Stomach (tissue), 9 donors: ENCODE measurements around the gene NHLH1. TPM values are rescaled to one million over a fixed set of nuclear protein-coding genes. Genes with fewer than 3 reads are reported as not detected.
A peak's percentile ranks its signal among the peaks of the same experiment; 100 is the strongest.

Experiments used
- DNase-seq, 2 donors: peaks; one replicate each; pipeline versions ENCODE4 v3.0.0 to v3.0.0-alpha.2; 2013 to 2019
- H3K27ac ChIP-seq, 5 donors: fragments of 200-600 bp in 4 of 5; sonication (generic) in 4 of 5; one replicate each; pipeline ENCODE4 v1.5.1; 2013 to 2019; ENCODE audit warnings: mild to moderate bottlenecking in 1 of 5, moderate library complexity in 1 of 5
- H3K27me3 ChIP-seq, 3 donors: fragments of 200-600 bp; sonication (generic); one replicate each; pipeline ENCODE4 v1.5.1; 2017 to 2019; ENCODE audit warnings: mixed run types in 1 of 3
- H3K36me3 ChIP-seq, 4 donors: fragments of 200-600 bp; sonication (generic); 1 replicate in 3 of 4; 2 replicates in 1 of 4; pipeline ENCODE4 v1.5.1; 2016 to 2019
- H3K4me1 ChIP-seq, 4 donors: fragments of 200-600 bp; sonication (generic); one replicate each; pipeline ENCODE4 v1.5.1; 2016 to 2019
- H3K4me3 ChIP-seq, 4 donors: fragments of 200-600 bp; sonication (generic) in 3 of 4; one replicate each; pipeline ENCODE4 v1.5.1; 2016 to 2019; ENCODE audit warnings: mild to moderate bottlenecking in 1 of 4
- H3K9me3 ChIP-seq, 4 donors: fragments of 200-600 bp; sonication (generic); one replicate each; pipeline ENCODE4 v1.5.1; 2016 to 2019
- EP300 ChIP-seq: sonication (generic); formaldehyde crosslinking; IDR thresholded peaks from one replicate; pipeline ENCODE4 v1.6.1; 2017; ENCODE audit warnings: antibody characterized with exemption
- POLR2A ChIP-seq, 4 donors: fragments of 450-650 bp; IDR thresholded peaks; one replicate each; pipeline ENCODE4 v1.6.1; 2016; ENCODE audit warnings: antibody characterized with exemption in 4 of 4, control low read depth in 2 of 4, mild to moderate bottlenecking in 1 of 4, moderate library complexity in 1 of 4
- POLR2AphosphoS5 ChIP-seq, 3 donors: sonication (generic); formaldehyde crosslinking; IDR thresholded peaks; one replicate each; pipeline ENCODE4 v1.6.1; 2016; ENCODE audit warnings: antibody characterized with exemption in 3 of 3
- WGBS, 5 donors: extraction: QIAGEN DNeasy Blood & Tissue Kit in 3 of 5; methylation state at CpG; one replicate each; pipeline versions ENCODE4 v1.1.5 to v1.1.7; 2013 to 2018; 5-methylcytosine and 5-hydroxymethylcytosine counted together
- intact Hi-C: fragments of 100-400 bp; cut with DNase I; formaldehyde crosslinking; loops from one replicate; pipeline ENCODE4 v1.15.1; 2023; ENCODE audit warnings: low total_unique reads
- polyA plus RNA-seq, 3 donors: library from polyadenylated mRNA; stranded (reverse); fragments of 200-250 nt; gene quantifications; one replicate each; pipeline ENCODE4 v1.2.3, GENCODE V29; 2013
- total RNA-seq, 5 donors: library from RNA; depleted of rRNA; stranded (reverse); fragments of >200 nt; gene quantifications; one replicate each; pipeline versions ENCODE4 v1.1.0 to v1.2.3, GENCODE V29; 2014 to 2016
- TF ChIP-seq, protein P1 (sequence below), 7 experiments: fragments of 450-650 bp in 4 of 7; fragments of 200-600 bp in 3 of 7; sonication (generic) in 3 of 7; IDR thresholded peaks; one replicate each; pipeline ENCODE4 v1.5.1; 2016 to 2019; ENCODE audit warnings: antibody characterized with exemption in 7 of 7, control low read depth in 2 of 7, mild to moderate bottlenecking in 1 of 7
- donor health status: healthy with polysubstance abuse.
- donor health status: Bipolar disorder and iron deficiency.
- donor health status: healthy.

The NHLH1 gene
- total and polyA plus RNA-seq, 8 donors = 0.08 TPM; not detected in 7

DNA sequence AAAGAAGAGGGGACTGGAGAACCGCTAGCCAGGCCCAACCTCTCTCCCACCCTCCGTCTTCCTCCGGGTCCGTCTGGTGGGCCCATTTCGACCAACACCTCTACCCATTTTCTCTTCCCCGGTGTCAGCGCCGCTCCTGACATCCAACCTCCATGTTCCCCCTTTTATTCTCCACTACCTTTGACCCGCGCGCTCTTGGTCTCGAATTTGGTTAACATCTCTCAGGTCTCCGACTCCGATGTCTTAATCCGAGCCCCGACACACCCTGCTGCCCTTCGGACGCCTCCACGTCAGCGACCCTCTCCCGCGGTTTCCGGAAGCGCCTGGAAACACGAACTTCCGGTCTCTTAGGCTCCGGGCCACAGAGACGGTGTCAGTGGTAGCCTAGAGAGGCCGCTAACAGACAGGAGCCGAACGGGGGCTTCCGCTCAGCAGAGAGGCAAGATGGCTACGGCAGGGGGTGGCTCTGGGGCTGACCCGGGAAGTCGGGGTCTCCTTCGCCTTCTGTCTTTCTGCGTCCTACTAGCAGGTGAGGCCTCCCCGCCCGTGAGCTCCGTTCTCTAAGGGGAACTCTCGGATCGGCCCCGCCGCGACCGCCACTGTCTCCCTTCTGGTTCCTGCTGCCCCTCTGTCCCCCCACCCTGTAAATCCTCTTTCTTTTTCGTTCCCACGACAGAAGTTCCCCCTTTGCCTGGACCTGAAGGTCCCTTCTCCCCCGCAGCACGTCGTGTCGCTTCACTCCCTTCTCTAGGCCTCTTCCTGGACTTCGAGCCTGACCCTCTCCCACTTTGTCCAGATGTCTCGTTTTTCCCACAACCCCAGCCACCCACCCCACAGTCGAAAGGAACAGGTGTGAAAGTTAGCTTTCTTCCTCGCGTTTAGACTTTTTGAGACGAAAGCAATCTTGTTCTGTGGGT lies 23.7 kb upstream of the NHLH1 start, which contains the start of the genes COPA and NCSTN:
TSS of gene COPA (minus strand) at position 298 of the 917 bp plus-strand sequence. CDS start at position 218, 80 bp downstream.
TSS of gene NCSTN (plus strand) at position 431 of the 917 bp plus-strand sequence. CDS start at position 445, 14 bp downstream.
- peak within 1 kb of the TSS; percentile 75 to 91 (median 85) for H3K4me3 ChIP-seq
- H3K36me3 ChIP-seq = peaks cover 16 to 55% (median 50%) of the 10 kb centered on the region in 4 donors
- peak; percentile 92 to 98 for DNase-seq
- intact Hi-C loops = no loop called here
- TF ChIP-seq EP300 (no peak), POLR2A (IDR thresholded peaks at IDR 0.05) (peak in 2 of 4 donors; percentile 88 to 91), POLR2AphosphoS5 (IDR thresholded peaks at IDR 0.05) (peak; percentile 92 to 99 (median 97))
- TF ChIP-seq, protein P1, sequence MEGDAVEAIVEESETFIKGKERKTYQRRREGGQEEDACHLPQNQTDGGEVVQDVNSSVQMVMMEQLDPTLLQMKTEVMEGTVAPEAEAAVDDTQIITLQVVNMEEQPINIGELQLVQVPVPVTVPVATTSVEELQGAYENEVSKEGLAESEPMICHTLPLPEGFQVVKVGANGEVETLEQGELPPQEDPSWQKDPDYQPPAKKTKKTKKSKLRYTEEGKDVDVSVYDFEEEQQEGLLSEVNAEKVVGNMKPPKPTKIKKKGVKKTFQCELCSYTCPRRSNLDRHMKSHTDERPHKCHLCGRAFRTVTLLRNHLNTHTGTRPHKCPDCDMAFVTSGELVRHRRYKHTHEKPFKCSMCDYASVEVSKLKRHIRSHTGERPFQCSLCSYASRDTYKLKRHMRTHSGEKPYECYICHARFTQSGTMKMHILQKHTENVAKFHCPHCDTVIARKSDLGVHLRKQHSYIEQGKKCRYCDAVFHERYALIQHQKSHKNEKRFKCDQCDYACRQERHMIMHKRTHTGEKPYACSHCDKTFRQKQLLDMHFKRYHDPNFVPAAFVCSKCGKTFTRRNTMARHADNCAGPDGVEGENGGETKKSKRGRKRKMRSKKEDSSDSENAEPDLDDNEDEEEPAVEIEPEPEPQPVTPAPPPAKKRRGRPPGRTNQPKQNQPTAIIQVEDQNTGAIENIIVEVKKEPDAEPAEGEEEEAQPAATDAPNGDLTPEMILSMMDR (IDR thresholded peaks at IDR 0.05) = peak in 1 of 7 experiments; percentile 20
- 0 to 1% (median 0%) methylated on average over 54 to 58 of the region's 58 CpGs for WGBS, 5 donors
- H3K4me1 ChIP-seq = peaks cover 14 to 82% (median 31%) of the 10 kb centered on the region in 4 donors
- H3K9me3 ChIP-seq = no peaks in the 10 kb centered on the region
- no peaks in the 10 kb centered on the region for H3K27me3 ChIP-seq
- H3K27ac ChIP-seq = peak within 1 kb of the TSS; percentile 82 to 94 (median 93)

DNA sequence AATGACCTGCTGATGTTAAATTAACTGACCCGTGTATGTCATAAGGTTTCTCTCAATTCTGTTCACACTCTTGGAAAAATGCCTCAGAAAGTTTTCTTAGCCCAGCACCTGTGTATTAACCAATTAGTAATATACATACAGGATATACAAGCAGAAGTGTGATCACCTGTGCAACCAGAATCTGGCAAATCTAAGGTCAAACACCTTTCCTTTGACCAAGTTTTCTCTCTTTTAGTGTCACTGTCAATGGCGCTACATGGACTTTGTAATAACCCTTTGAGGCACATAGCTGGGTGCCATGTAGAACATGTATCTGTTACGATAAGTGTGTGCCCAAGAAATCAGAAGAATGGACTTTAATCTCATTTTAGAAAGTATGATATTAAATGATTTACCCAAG lies 22.6 kb upstream of the NHLH1 start:
- Histone ChIP-seq H3K4me3 (peak overlapping the region; percentile 75 to 91 (median 85)), H3K9me3 (no peaks in the 10 kb centered on the region), H3K4me1 (peaks cover 14 to 74% (median 31%) of the 10 kb centered on the region in 4 donors), H3K27ac (peak overlapping the region in 2 of 5 donors; percentile 93), H3K36me3 (peaks cover 10 to 55% (median 50%) of the 10 kb centered on the region in 4 donors), H3K27me3 (no peaks in the 10 kb centered on the region)
- intact Hi-C loops = no loop called here
- TF ChIP-seq EP300 (no peak), POLR2A (IDR thresholded peaks at IDR 0.05) (no peak), POLR2AphosphoS5 (IDR thresholded peaks at IDR 0.05) (no peak)
- TF ChIP-seq, protein P1 (IDR thresholded peaks at IDR 0.05) = no peak
- DNase-seq = no peak
- WGBS, 5 donors = 69 to 79% (median 70%) methylated on average over 3 of the region's 3 CpGs

DNA sequence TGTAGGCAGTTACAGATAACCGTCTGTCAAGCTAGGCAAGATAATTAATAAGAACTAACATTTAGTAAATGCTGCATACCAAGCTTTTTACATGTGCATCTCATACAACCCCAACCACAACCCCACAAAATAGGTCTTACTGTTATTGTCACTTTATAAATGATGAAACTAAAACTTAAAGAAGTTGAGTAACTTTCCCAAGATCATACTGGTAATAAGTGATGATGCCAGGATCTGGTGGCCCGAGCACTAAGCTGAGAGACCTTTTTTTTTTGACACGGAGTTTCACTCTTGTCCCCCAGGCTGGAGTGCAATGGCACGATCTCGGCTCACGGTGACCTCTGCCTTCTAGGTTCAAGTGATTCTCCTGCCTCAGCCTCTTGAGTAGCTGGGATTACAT lies 21.9 kb upstream of the NHLH1 start:
- H3K36me3 ChIP-seq = peaks cover 12 to 55% (median 50%) of the 10 kb centered on the region in 4 donors
- intact Hi-C loops = no loop called here
- H3K27me3 ChIP-seq = no peaks in the 10 kb centered on the region
- no peak overlapping the region for H3K27ac ChIP-seq
- WGBS, 5 donors = 90 to 97% (median 95%) methylated on average over 6 of the region's 6 CpGs
- TF ChIP-seq POLR2A (IDR thresholded peaks at IDR 0.05) = no peak
- TF ChIP-seq EP300 = no peak
- TF ChIP-seq POLR2AphosphoS5 (IDR thresholded peaks at IDR 0.05) = no peak
- TF ChIP-seq, protein P1 (IDR thresholded peaks at IDR 0.05) = no peak
- H3K4me3 ChIP-seq = no peak overlapping the region
- H3K4me1 ChIP-seq = peaks cover 14 to 67% (median 31%) of the 10 kb centered on the region in 4 donors
- no peaks in the 10 kb centered on the region for H3K9me3 ChIP-seq
- DNase-seq = no peak

DNA sequence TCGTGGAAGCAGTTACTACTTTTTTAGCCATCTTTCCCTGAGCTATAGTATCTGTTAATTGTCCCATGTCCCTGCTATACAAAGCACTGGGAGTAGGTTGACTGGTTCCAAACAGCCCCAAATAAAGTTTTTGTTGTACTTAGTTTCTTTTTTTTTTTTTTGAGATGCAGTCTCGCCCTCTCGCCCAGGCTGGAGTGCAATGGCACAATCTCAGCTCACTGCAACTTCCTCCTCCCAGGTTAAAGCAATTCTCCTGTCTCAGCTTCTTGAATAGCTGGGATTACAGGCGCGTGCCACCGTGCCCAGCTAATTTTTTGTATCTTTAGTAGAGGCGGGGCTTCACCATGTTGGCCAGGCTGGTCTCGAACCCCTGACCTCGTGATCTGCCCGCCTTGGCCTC lies 20.4 kb upstream of the NHLH1 start:
- TF ChIP-seq, protein P1 (IDR thresholded peaks at IDR 0.05) = no peak
- TF ChIP-seq EP300 (no peak), POLR2AphosphoS5 (IDR thresholded peaks at IDR 0.05) (no peak)
- intact Hi-C loops = no loop called here
- no peak overlapping the region for H3K4me3 ChIP-seq
- H3K27ac ChIP-seq = peak overlapping the region in 2 of 5 donors; percentile 28 to 72
- DNase-seq = no peak
- H3K4me1 ChIP-seq = peaks cover 9 to 51% (median 21%) of the 10 kb centered on the region in 4 donors
- no peaks in the 10 kb centered on the region for H3K9me3 ChIP-seq
- 82 to 93% (median 89%) methylated on average over 10 of the region's 10 CpGs for WGBS, 5 donors
- peaks cover 27 to 68% (median 63%) of the 10 kb centered on the region in 4 donors for H3K36me3 ChIP-seq
- no peaks in the 10 kb centered on the region for H3K27me3 ChIP-seq
